NCI-H1092 treated with DMSO at 0.1 percent for 48 hours (cell line): ENCODE data around the gene KCNJ8.
"Not testable (repeated sequence)": the region's sequence is repeated elsewhere in the genome, so short reads cannot be mapped to it uniquely, and the experiment has no call there.

ENCODE experiments used
- DNase-seq: peaks from one replicate; lab custom pipeline; 2025; lab: John Stamatoyannopoulos, UW

KCNJ8 gene

DNA sequence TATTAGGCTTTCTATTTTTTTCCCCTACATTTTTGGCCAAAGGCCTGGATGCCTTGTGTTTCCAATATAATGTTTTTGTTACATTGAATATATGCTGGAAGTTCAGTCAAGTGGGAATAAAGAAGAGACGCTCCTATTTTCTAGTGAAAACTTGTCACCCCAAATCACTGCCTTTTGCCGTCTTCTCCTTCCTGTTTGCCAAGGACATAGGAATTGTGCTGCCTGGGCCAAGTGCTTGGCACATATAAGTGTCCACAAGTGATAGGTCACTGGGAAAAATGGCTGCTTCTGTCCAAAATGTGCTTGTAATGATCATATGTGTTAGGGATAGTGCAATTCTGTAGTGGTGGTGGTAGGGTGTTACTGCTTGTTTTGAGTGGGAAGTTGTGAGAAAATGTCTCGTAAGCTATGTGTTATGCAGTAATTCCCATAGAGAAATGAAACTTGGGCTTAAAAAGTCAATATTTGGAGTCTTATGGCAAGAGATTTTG, 11.6 kb upstream of the KCNJ8 start:
- DNase-seq: no peak

DNA sequence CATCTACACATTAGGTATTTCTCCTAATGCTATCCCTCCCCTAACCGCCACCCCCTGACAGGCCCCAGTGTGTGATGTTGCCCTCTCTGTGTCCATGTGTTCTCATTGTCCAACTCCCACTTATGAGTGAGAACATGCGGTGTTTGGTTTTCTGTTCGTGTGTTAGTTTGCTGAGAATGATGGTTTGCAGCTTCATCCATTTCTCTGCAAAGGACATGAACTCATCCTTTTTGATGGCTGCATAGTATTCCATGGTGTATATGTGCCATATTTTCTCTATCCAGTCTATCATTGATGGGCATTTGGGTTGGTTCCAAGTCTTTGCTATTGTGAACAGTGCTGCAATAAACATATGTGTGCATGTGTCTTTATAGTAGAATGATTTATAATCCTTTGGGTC, 8.2 kb upstream of the KCNJ8 start:
- DNase-seq: not testable (repeated sequence)

DNA sequence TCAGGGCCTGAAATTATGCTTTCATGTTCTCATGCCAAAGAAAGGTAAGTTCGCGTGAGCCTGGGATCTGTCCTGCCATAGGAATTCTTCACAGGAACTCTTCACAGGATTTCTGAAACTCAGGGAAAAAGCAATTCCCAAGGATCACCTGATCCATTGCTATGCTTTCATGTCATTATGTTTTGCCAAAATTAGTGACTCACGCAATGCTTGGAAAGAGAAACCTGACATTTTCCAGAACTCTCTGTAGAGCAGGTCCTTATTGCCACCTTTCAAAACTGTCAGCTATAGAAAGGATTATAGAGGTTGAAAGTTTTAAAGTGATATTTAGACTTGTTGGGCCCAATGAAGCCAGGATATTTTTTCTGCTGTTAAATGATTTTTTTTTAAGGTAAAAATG, 6.3 kb upstream of the KCNJ8 start:
- no peak for DNase-seq

GRCh38 chr12:21776175-21776574, 1.7 kb upstream of the KCNJ8 start:
- no peak for DNase-seq

- DNase-seq: no peak
Observed at GRCh38 chr12:21775133-21775820, 771 bp upstream of the KCNJ8 start.

DNA sequence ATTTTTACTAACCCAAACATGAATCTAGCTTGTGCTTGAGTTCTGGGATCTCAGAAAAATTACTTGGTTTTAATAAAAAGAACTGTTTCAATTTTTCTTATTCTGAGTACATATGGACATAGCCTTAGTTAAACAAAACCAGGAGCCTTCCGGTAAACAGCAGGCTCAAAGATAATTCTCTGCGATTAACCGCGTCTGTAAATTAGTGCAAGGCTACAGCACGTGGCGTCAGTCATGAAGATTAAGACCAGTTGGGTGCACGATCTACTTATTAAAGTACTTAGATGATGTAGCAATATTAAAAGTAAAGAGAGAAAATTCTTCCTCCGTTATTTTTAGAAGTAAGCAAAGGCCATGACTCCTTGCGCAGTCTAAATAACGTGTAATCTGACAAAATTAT, 700 bp downstream of the KCNJ8 start:
- no peak for DNase-seq

DNA sequence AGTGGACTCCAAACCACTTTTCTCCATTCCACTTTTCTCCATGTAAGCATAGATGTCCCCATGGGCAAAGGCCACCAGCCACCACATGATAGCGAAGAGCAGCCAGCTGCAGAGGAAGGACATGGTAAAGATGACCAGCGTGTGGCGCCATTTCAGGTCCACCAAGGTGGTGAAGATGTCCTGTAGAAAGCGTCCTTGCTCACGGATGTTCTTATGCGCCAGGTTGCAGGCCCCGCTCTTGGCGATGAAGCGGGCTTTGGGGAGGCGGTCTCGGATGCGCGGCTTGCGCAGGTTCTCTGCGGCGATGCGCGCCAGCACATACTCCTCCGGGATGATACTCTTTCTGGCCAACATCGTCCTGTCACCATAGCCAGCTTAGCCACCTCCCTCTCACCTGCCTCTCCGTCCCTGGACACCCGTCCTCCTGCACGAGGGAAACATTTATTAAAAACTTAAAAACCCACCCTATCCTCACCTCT, 1.2 kb downstream of the KCNJ8 start:
- no peak for DNase-seq

GRCh38 chr12:21771311-21771710, 3.2 kb downstream of the KCNJ8 start:
- DNase-seq: no peak

- DNase-seq: no peak
Observed at GRCh38 chr12:21769307-21769706, 5.2 kb downstream of the KCNJ8 start.

- DNase-seq: no peak
Observed at GRCh38 chr12:21766403-21766802, 8.1 kb downstream of the KCNJ8 start.

DNA sequence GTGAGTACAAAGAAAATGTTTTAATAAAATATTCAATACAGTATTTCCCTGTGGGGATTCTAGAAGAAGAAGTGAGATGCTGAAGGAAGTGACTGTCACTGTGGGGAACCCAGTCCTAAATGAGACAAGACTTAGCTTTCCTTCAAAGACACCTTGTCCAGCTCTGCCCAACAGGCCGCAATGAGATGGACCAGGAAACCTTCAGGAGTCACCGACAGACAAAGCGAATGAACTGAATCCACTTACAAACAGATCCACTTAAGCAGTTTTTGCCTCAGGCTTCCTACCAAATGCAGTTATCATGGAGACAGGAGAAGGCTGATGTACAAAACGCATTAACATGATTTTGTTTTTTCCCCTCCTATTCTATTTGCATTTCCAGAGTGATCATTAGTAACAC, 9.6 kb downstream of the KCNJ8 start:
- no peak for DNase-seq

- DNase-seq: no peak
Observed at GRCh38 chr12:21764065-21764464, 10.4 kb downstream of the KCNJ8 start.

GRCh38 chr12:21763531-21763930, 11.0 kb downstream of the KCNJ8 start:
- no peak for DNase-seq

DNA sequence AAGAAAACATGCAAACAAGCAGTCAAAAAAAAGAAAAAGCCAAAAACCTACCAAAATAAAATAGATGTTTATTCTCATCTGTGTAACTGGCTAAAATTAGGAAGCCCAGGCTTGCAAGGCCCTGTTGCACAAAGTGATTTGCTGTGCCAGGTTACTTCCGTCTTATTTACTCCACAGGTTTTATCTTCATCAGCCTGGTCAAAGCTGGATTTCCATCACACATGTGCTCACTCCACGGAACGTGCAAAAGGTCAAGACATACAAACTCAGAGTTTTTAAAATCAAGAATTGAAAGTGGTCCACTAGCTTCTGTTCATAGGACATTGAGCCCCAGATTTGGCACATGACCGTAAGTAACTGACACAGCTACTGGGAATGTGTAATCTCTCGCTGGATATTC, 14.8 kb downstream of the KCNJ8 start:
- DNase-seq: no peak

DNA sequence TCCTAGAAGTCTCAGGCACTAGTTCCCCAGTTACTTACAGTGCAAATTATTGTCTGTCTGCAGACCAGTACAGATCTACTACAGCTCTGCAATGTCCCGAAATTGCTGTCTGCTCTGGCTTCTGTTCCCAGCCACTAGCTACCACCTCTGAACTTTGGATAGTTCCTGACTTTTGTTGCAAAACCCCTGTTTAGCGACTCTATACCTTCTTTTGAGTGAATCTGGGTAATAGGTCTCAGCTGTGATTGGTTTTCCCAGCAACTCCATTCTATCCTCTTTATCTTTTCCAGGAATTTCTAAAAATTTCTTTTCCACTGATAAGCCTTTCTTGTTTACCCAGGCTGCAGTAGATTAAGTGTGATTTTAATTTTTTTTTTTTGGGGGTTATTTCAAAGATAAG, 16.8 kb downstream of the KCNJ8 start:
- DNase-seq: no peak

- no peak for DNase-seq
Observed at GRCh38 chr12:21756699-21757098, 17.8 kb downstream of the KCNJ8 start.

GRCh38 chr12:21751517-21751916, 23.0 kb downstream of the KCNJ8 start:
- no peak for DNase-seq

GRCh38 chr12:21745258-21745657, 29.2 kb downstream of the KCNJ8 start:
- no peak for DNase-seq

- DNase-seq: no peak
Observed at GRCh38 chr12:21731144-21731543, 43.4 kb downstream of the KCNJ8 start.

DNA sequence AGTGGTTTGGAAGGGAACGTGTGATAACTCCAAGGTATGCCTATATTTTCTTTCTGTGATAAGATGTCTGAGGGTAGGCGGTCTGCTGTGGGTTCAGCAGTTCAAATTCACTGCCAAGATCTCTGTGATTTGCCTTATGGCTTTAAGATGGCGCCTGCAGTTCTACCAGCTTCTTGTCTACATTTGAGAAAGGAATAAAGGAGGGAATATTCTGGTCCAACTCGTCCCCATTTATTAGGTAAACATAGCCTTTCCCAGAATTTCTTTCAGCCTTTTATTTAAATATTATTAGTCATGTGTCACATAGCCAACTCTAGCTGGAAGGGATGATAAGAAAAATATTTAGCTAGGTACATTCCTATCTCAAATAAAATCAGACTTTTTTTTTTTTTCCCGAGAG, 48.8 kb downstream of the KCNJ8 start:
- no peak for DNase-seq

DNA sequence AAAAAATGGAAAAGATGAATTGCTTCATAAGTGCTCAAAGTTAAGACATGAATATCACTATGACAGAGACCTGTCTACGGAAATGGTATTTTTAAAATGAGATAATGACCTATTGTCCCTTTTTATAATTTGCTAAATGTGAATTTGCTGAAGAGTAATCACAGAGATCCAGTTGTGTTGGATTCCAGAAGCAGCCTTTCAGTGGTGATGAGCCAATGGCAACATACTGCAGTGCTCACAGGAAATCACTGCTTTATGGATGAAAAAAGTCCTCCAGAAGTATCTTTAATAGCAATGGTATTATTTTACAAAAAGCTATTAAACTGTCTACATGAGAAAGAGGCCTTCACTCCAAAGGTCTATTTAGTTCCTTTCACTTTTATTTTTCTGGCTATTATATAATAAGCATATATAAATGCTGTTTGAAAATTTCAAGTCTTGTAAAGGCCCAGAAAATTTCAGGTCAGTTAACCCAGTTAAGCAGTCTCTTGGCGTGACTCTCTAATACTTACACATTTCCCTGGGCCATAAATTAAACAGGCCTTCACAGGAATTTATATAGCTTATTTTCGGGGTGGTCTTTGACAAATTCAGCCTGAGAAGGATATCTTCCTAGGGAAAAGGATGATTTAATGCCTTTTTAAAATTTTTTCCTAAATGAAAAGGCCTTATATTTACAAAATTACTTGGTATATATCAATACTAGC, 55.4 kb downstream of the KCNJ8 start:
- no peak for DNase-seq

- DNase-seq: no peak
Observed at GRCh38 chr12:21718403-21718802, 56.1 kb downstream of the KCNJ8 start.

DNA sequence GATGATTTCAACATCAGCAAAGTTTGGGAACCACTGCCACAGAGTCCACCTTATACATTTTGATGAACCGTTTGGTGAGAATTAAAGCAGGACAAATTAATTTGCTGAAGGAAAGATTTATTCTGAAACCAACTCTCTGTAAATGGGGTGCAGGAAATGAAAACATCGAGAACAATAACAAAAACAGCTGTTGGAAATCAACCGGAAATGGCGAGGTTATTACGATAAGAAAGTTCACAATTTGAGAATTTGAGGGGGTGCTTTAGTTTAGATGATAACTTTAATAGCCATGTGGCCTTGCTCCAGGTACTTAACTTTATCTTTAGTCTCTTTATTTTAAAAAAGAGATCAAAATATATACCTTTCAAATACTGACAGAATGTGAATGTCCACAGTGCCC, 56.7 kb downstream of the KCNJ8 start:
- no peak for DNase-seq

DNA sequence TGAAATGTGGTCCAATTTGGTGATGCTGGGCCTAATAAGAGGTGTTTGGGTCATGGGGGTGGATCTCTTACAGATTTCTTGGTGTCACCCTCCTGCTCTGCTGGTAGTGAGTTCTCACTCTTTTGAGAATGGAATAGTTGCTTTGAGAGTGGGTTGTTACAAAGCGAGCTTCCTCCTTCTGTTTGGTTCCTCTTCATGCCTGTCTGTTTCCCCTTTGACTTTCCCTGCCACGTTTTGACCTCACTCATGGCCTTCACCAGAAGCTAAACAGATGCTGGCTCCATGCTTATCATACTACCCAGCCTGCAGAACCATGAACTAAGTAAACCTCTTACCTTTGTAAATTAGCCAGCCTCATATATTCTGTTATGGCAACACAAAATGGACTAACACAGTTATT, 59.1 kb downstream of the KCNJ8 start:
- DNase-seq: no peak
